ENCODE data around the gene RHBDD3.

The RHBDD3 gene

GRCh38 chr22:29306835-29307595 is 39.2 kb upstream of the RHBDD3 start:
- in situ Hi-C loops (cut with HindIII; ENCODE audit: low sequenced_read_pairs), result no loop called here

DNA sequence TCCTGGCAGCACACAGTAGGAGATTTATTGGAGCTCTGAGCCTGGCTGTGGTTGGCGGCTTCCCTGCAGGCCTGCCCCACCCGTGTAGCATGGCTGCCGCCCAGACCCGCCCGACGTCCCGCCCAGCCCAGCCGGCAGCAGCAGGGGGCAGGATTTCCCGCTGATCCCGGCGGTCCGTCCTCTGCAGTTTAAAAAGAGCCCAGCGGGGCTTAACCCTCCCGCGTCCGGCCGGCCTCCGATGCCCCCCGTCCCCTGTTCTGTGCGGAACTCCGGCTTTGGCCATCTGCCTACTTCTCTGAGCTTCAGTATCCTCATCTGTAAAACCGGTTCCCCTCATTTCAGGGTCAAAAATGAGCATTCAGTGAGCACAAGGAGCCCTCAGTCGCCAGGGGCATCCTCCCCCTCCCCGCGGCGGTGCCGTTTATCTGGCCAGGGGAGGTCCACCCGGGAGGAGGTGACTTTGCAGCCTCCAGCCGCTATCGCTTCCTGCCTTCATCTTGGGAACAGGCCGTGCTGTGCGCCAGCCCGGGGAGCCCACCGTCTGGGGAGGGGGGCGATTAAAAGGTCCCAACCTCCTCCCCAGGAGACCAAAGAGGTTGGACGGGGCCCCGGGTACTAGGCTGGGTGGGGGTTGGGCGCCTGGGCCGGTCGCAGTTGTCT is 38.5 kb upstream of the RHBDD3 start, which contains the start of gene GAS2L1:
TSS of gene GAS2L1 (plus strand) at position 476 of the 660 bp plus-strand sequence. CDS start 1,456 bp downstream, outside the sequence.
- in situ Hi-C loops (cut with HindIII; ENCODE audit: low sequenced_read_pairs), result no loop called here

- in situ Hi-C loops (cut with HindIII; ENCODE audit: low sequenced_read_pairs), result no loop called here
Measured at GRCh38 chr22:29305836-29306174, 38.0 kb upstream of the RHBDD3 start.

- in situ Hi-C loops (cut with HindIII; ENCODE audit: low sequenced_read_pairs), result no loop called here
Measured at GRCh38 chr22:29302681-29303465, 35.1 kb upstream of the RHBDD3 start.

GRCh38 chr22:29302402-29302680 is 34.6 kb upstream of the RHBDD3 start:
- in situ Hi-C loops (cut with HindIII; ENCODE audit: low sequenced_read_pairs), result no loop called here

DNA sequence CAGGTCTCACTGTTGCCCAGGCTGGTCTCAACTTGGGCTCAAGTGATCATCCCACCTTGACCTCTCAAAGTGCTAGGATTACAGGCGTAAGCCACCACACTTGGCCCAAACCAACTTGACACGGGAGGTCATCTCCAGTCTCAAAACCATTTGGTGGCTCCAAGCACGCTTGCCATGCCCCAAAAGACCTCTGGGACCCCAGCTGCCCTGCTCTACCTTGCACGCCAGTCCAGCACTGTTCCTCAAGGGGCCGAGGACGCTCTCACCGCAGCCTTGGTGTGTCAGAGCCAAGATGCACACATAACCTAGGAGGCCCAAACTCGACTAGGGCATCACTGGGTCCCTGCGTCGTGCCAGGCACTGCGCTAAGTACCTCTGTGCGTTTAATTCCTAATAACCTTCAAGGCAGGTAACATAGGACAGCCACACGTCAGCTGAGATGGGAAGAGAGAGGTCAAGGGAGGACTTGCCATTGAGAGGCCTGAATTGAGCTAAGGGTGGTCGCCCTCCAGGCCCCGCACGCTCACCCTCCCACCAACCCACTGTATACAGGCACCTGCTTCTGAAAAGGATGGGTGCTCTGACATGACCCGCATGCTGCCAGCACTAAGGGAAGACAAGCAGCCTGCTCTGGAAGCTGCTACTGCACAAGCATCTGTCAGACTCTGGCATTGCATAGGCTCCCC is 34.1 kb upstream of the RHBDD3 start:
- in situ Hi-C loops (cut with HindIII; ENCODE audit: low sequenced_read_pairs), result no loop called here

DNA sequence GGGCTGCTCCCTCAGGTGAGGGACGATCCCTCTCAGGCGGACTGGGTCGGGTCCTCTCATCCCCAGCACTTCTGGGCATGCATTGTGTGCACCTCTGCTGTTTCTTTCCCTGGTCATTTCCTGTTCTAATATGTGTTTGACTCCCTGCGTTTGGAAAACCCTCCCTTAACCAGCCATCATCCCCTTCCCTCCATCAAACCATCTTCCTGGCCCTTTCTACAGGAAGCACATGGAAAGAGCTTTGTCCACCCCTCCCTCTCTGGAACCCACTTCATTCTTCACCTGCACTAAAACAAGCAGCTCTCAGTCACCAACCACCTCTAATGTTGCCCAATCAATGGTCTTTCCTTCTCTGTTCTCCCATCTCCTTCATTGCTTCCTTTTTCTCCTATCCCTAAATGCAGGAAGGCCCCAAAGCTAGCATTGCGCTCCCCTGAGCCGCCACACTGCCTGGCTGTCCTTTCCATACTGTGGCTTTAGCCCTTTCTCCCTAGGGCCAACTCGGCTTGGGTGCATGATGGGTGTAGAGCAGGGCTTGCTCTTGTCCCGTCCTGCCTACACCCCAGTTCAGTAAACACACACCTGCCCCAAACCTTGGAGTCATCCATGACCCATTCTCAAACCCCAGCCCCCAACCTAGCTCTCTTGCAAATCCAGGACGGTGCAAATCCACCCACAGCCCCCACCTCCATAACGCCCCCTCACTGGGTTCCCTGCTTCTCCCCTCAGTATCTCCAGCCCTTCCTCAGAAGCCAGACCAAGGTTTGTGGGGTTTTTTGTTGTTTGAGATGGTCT is 33.2 kb upstream of the RHBDD3 start:
- in situ Hi-C loops (cut with HindIII; ENCODE audit: low sequenced_read_pairs), result no loop called here

GRCh38 chr22:29300467-29300806 is 32.7 kb upstream of the RHBDD3 start:
- in situ Hi-C loops (cut with HindIII; ENCODE audit: low sequenced_read_pairs), result no loop called here

- in situ Hi-C loops (cut with HindIII; ENCODE audit: low sequenced_read_pairs), result no loop called here
Measured at GRCh38 chr22:29299136-29299900, 31.5 kb upstream of the RHBDD3 start.

DNA sequence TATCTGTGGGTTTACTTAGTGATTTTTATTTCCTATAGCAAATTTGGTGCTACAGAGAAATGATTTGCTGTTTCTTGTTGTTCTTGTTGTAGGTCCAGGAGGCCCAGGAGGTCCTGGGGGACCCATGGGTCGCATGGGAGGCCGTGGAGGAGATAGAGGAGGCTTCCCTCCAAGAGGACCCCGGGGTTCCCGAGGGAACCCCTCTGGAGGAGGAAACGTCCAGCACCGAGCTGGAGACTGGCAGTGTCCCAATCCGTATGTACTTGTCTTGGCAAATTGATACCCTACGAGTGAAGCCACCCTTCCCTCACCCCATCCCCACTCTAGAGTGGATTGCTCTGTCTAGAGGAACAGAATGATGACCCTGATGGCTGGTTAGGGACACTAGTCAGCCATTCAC is 30.9 kb upstream of the RHBDD3 start:
- in situ Hi-C loops (cut with HindIII; ENCODE audit: low sequenced_read_pairs), result no loop called here

GRCh38 chr22:29292379-29292778 is 24.6 kb upstream of the RHBDD3 start:
- in situ Hi-C loops (cut with HindIII; ENCODE audit: low sequenced_read_pairs), result no loop called here

GRCh38 chr22:29291215-29291614 is 23.4 kb upstream of the RHBDD3 start:
- in situ Hi-C loops (cut with HindIII; ENCODE audit: low sequenced_read_pairs), result no loop called here

DNA sequence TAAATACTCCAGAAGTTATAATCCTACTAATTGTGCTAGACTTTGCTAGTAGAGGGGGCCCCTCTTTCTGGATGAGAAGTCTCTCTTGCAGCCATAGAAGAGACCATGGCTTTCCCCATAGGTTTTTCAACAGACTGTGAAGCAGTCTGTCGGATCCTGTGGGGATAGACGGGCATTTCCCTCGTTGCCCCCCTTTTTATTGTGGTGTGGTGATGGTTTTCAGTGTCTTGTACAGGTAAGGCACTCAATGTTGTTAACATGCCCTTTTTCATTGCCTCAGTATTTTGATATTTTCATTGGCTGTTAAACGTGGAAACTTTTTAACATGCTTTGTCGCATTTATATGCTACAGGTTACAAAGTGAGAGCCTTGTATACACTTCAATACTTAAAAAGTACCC is 22.3 kb upstream of the RHBDD3 start:
- in situ Hi-C loops (cut with HindIII; ENCODE audit: low sequenced_read_pairs), result no loop called here

- in situ Hi-C loops (cut with HindIII; ENCODE audit: low sequenced_read_pairs), result no loop called here
Measured at GRCh38 chr22:29288837-29289236, 21.1 kb upstream of the RHBDD3 start.

- in situ Hi-C loops (cut with HindIII; ENCODE audit: low sequenced_read_pairs), result no loop called here
Measured at GRCh38 chr22:29284196-29284595, 16.4 kb upstream of the RHBDD3 start.

GRCh38 chr22:29277927-29278326 is 10.1 kb upstream of the RHBDD3 start:
- in situ Hi-C loops (cut with HindIII; ENCODE audit: low sequenced_read_pairs), result no loop called here

DNA sequence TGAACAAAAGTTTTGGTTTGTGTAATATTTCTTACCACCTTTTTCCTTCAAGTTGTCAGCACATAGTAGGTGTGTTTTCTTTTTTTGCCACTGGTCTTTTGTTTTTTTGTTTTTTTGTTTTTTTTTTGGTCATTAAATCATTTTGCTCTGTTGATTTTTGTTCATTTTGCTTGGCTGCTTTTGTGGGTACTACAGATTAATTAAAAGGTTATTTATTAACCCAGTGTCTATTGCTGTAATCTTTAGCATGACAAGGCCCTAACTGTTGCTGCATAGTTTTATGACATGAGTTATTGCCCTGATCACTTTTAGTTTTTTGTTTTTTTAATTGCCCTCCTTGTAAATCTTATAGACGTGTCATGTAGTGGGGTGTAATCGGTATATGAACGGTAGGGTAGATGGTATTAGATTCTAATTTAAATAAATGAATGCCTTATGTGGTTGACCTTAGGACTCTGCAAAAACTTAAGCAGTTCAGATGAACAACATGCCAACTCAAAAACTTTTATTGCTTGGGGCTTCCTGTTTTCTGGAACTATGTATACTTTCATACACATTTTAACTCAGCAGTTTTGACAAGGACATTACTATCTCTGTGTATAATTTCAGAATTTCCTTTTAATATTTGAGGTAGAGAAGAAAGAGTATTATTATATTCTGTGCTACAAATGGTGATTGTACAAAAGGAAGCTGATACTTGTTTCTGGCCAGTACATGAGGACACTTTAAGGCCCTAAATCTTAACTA is 8.2 kb upstream of the RHBDD3 start:
- in situ Hi-C loops (cut with HindIII; ENCODE audit: low sequenced_read_pairs), result no loop called here

GRCh38 chr22:29275167-29275566 is 7.4 kb upstream of the RHBDD3 start:
- in situ Hi-C loops (cut with HindIII; ENCODE audit: low sequenced_read_pairs), result no loop called here

DNA sequence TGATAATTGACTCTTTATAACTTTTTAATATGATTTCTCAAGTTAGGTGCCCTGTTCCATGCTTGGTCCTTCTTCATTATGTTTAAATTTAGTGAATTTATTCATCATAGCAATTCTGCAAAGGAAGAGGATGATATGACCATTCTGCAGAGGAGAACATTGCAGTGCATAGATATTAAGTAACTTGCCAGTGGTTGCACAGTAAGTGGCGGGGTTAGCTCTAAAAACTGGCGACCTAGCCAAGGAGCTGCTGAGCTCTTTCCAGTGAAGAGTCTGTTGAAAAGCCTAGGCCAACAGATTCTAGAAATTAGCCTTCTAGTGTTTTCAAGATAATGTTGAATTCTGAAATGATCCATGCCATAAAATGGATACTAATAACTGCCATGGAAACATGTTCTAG is 4.8 kb upstream of the RHBDD3 start:
- in situ Hi-C loops (cut with HindIII; ENCODE audit: low sequenced_read_pairs), result no loop called here

Data from DLD1 (cell line).